H9 (cell line): Measurements from ENCODE around the gene CGGBP1. TPM values are rescaled to one million over a fixed set of nuclear protein-coding genes. Genes with fewer than 3 reads are reported as not detected.

Source experiments
- DNase-seq: peaks from one replicate; pipeline ENCODE4 v3.0.0-alpha.2; 2017
- H2AFZ ChIP-seq: one replicate; pipeline ENCODE4 v1.6.1; 2013; ENCODE audit warnings: mild to moderate bottlenecking, low read length, control low read depth, moderate library complexity
- H2AK5ac ChIP-seq: 2 replicates; pipeline ENCODE4 v1.6.1; 2013; ENCODE audit warnings: low read length, control low read depth, mixed read lengths; ENCODE audit not compliant: insufficient read length
- H2BK120ac ChIP-seq: one replicate; pipeline ENCODE4 v1.6.1; 2013; ENCODE audit warnings: low read depth, mild to moderate bottlenecking, low read length, control low read depth, inconsistent platforms; ENCODE audit not compliant: poor library complexity, severe bottlenecking
- H2BK12ac ChIP-seq: 2 replicates; pipeline ENCODE4 v1.6.1; 2013; ENCODE audit warnings: low read length, control low read depth, mixed read lengths, low read depth; ENCODE audit not compliant: insufficient read length
- H2BK15ac ChIP-seq: 2 replicates; pipeline ENCODE4 v1.6.1; 2013; ENCODE audit warnings: low read depth, low read length, control low read depth
- H2BK20ac ChIP-seq: one replicate; pipeline ENCODE4 v1.6.1; 2013; ENCODE audit warnings: low read depth, mild to moderate bottlenecking, low read length, control low read depth, inconsistent platforms; ENCODE audit not compliant: poor library complexity, severe bottlenecking
- H2BK5ac ChIP-seq: 2 replicates; pipeline ENCODE4 v1.6.1; 2013; ENCODE audit warnings: low read length, control low read depth, mixed read lengths; ENCODE audit not compliant: insufficient read length
- H3K14ac ChIP-seq: 2 replicates; pipeline ENCODE4 v1.6.1; 2013; ENCODE audit warnings: low read length, control low read depth; ENCODE audit not compliant: insufficient read depth
- H3K18ac ChIP-seq: 2 replicates; pipeline ENCODE4 v1.6.1; 2013; ENCODE audit warnings: low read depth, mild to moderate bottlenecking, mixed read lengths, low read length, control low read depth; ENCODE audit not compliant: insufficient read length
- H3K23ac ChIP-seq: 2 replicates; pipeline ENCODE4 v1.6.1; 2013; ENCODE audit warnings: low read length, control low read depth, mixed read lengths, low read depth; ENCODE audit not compliant: insufficient read length
- H3K23me2 ChIP-seq: 2 replicates; pipeline ENCODE4 v1.6.1; 2013; ENCODE audit warnings: low read depth, mild to moderate bottlenecking, mixed read lengths, low read length, control low read depth; ENCODE audit not compliant: insufficient read length, poor library complexity, severe bottlenecking
- H3K27ac ChIP-seq: 2 replicates; pipeline ENCODE4 v1.5.1; 2013; ENCODE audit warnings: low read length, control low read depth, mixed read lengths, low read depth; ENCODE audit not compliant: insufficient read length
- H3K27me3 ChIP-seq: 2 replicates; pipeline ENCODE4 v1.6.1; 2013; ENCODE audit warnings: low read length, control low read depth, inconsistent platforms; ENCODE audit not compliant: insufficient read depth
- H3K4ac ChIP-seq: 2 replicates; pipeline ENCODE4 v1.6.1; 2013; ENCODE audit warnings: low read depth, mild to moderate bottlenecking, control low read depth, inconsistent platforms, low read length, moderate library complexity
- H3K4me1 ChIP-seq: 2 replicates; pipeline ENCODE4 v1.6.1; 2013; ENCODE audit warnings: low read length, control low read depth, inconsistent platforms; ENCODE audit not compliant: insufficient read depth
- H3K4me2 ChIP-seq: 2 replicates; pipeline ENCODE4 v1.6.1; 2013; ENCODE audit warnings: low read length, control low read depth, mixed read lengths; ENCODE audit not compliant: insufficient read length, insufficient read depth
- H3K56ac ChIP-seq: 2 replicates; pipeline ENCODE4 v1.6.1; 2013; ENCODE audit warnings: low read depth, mild to moderate bottlenecking, mixed read lengths, low read length, control low read depth; ENCODE audit not compliant: insufficient read length
- H3K79me1 ChIP-seq: 2 replicates; pipeline ENCODE4 v1.6.1; 2013; ENCODE audit warnings: low read depth, mild to moderate bottlenecking, moderate library complexity, low read length, control low read depth, inconsistent platforms; ENCODE audit not compliant: insufficient read depth, poor library complexity, severe bottlenecking
- H3K79me2 ChIP-seq: 2 replicates; pipeline ENCODE4 v1.6.1; 2013; ENCODE audit warnings: low read length, control low read depth, inconsistent platforms; ENCODE audit not compliant: insufficient read depth
- H3K9ac ChIP-seq: 2 replicates; pipeline ENCODE4 v1.6.1; 2013; ENCODE audit warnings: low read length, control low read depth, mixed read lengths; ENCODE audit not compliant: insufficient read length; ENCODE audit errors: extremely low read depth
- H3K9me3 ChIP-seq: one replicate; pipeline ENCODE4 v1.6.1; 2013; ENCODE audit warnings: low read depth, low read length, inconsistent platforms; ENCODE audit not compliant: control insufficient read depth
- H3T11ph ChIP-seq: one replicate; pipeline ENCODE4 v1.6.1; 2013; ENCODE audit warnings: mild to moderate bottlenecking, low read length, control low read depth, inconsistent platforms
- H4K20me1 ChIP-seq: one replicate; pipeline ENCODE4 v1.6.1; 2013; ENCODE audit not compliant: control insufficient read depth, insufficient read length, insufficient read depth
- H4K5ac ChIP-seq: 2 replicates; pipeline ENCODE4 v1.6.1; 2013; ENCODE audit warnings: low read depth, mild to moderate bottlenecking, mixed read lengths, low read length, control low read depth; ENCODE audit not compliant: insufficient read length
- H4K8ac ChIP-seq: replicated peaks from 2 replicates; pipeline ENCODE4 v1.6.1; 2013; ENCODE audit warnings: low read length, control low read depth, mixed read lengths, low read depth; ENCODE audit not compliant: insufficient read length
- H4K91ac ChIP-seq: 2 replicates; pipeline ENCODE4 v1.6.1; 2013; ENCODE audit warnings: low read depth, mild to moderate bottlenecking, moderate library complexity, mixed read lengths, low read length, control low read depth; ENCODE audit not compliant: insufficient read length
- H3K27ac Mint-ChIP-seq, 3 experiments: 2 replicates in 2 of 3; 3 replicates in 1 of 3; pipeline ENCODE4 v1.8.0; 2020 to 2021; ENCODE audit warnings: mixed read lengths in 3 of 3, mild to moderate bottlenecking in 1 of 3, moderate library complexity in 1 of 3
- H3K27me3 Mint-ChIP-seq: 2 replicates; pipeline ENCODE4 v1.8.0; 2021; ENCODE audit warnings: low read depth, mild to moderate bottlenecking, moderate library complexity, mixed read lengths
- H3K36me3 Mint-ChIP-seq, 3 experiments: 2 replicates in 2 of 3; 3 replicates in 1 of 3; pipeline ENCODE4 v1.8.0; 2020 to 2021; ENCODE audit warnings: low read depth in 3 of 3, mixed read lengths in 3 of 3; ENCODE audit not compliant: insufficient read depth in 1 of 3
- H3K4me1 Mint-ChIP-seq, 2 experiments: 2 replicates each; pipeline ENCODE4 v1.8.0; 2020; ENCODE audit warnings: mixed read lengths in 2 of 2
- H3K4me3 Mint-ChIP-seq, 2 experiments: 2 replicates in 1 of 2; 3 replicates in 1 of 2; pipeline ENCODE4 v1.8.0; 2020 to 2021; ENCODE audit warnings: mild to moderate bottlenecking in 2 of 2, mixed read lengths in 2 of 2, moderate library complexity in 1 of 2
- H3K9me3 Mint-ChIP-seq, 2 experiments: 2 replicates in 1 of 2; 3 replicates in 1 of 2; pipeline ENCODE4 v1.8.0; 2020; ENCODE audit warnings: mild to moderate bottlenecking in 2 of 2, mixed read lengths in 2 of 2, moderate library complexity in 1 of 2
- WGBS: extraction: QIAGEN DNeasy Blood & Tissue Kit; methylation state at CpG from one replicate; pipeline ENCODE4 v1.1.7; 2013; ENCODE audit warnings: missing lambda C conversion rate, low lambda C conversion rate, mixed read lengths; ENCODE audit not compliant: insufficient read length; ENCODE audit errors: extremely low coverage; 5-methylcytosine and 5-hydroxymethylcytosine counted together
- total RNA-seq: library from RNA; stranded (reverse); gene quantifications from 2 replicates; pipeline ENCODE4 v1.2.1, GENCODE V29; 2021
- TF ChIP-seq, protein P1 (sequence below): fragments of 200-600 bp; sonication (generic); conservative IDR thresholded peaks from 3 replicates; pipeline ENCODE4 v1.8.0; 2021; ENCODE audit warnings: antibody characterized with exemption, mild to moderate bottlenecking

Gene CGGBP1
- total RNA-seq, 1 experiment from 2014 or later = 75.0 TPM

DNA sequence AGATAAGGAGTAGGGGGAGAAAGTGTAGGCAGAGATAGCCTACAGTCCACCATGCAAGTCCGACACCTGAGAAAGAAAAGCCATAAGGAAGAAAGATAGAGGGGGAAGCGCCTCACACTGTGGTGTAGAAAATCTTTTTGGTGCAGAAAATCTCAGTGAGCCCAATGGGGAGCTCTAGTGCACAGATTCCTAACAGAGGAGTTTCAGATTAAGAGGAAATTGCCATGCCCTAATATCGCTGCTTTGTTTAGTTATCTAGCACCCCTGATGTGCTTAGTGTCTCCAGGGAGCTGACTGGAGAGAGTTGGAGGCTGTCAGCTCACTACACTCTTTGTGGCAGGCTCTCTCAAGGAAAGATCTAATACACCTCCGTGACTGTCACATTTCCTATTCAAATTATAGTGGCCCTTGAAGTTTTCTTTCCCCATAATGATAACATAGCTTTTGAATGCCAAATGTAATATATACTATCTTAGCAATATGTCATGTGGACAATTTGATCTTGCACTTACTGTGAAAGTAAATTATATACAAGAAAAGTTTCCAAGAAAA lies 33.7 kb downstream of the CGGBP1 start:
- no peak for DNase-seq
- Histone ChIP-seq H3K18ac (no peak overlapping the region), H3K4me1 (no peaks in the 10 kb centered on the region), H3K79me1 (no peaks in the 10 kb centered on the region), H4K20me1 (no peaks in the 10 kb centered on the region), H2BK12ac (no peak overlapping the region), H3K4ac (no peak overlapping the region), H4K8ac (no peak overlapping the region), H3K23ac (no peak overlapping the region), H3K27ac (no peak overlapping the region), H3K9me3 (no peaks in the 10 kb centered on the region), H2BK15ac (no peak overlapping the region), H2BK120ac (no peak overlapping the region), H2BK20ac (no peak overlapping the region), H2AFZ (no peak overlapping the region), H4K91ac (no peak overlapping the region), H3K14ac (no peak overlapping the region), H3T11ph (no peak overlapping the region), H4K5ac (no peak overlapping the region), H3K27me3 (no peaks in the 10 kb centered on the region), H2BK5ac (no peak overlapping the region), H3K79me2 (no peaks in the 10 kb centered on the region), H3K56ac (no peak overlapping the region), H3K23me2 (no peaks in the 10 kb centered on the region), H3K4me2 (no peak overlapping the region), H3K9ac (no peak overlapping the region), H2AK5ac (no peak overlapping the region)
- no peaks in the 10 kb centered on the region; the same call in 1 of the 2 replicates for H3K27me3 Mint-ChIP-seq
- H3K9me3 Mint-ChIP-seq = peaks cover 14 to 18% of the 10 kb centered on the region in 2 experiments
- no CpG with 5 or more reads among the region's 4 CpGs for WGBS
- TF ChIP-seq, protein P1, sequence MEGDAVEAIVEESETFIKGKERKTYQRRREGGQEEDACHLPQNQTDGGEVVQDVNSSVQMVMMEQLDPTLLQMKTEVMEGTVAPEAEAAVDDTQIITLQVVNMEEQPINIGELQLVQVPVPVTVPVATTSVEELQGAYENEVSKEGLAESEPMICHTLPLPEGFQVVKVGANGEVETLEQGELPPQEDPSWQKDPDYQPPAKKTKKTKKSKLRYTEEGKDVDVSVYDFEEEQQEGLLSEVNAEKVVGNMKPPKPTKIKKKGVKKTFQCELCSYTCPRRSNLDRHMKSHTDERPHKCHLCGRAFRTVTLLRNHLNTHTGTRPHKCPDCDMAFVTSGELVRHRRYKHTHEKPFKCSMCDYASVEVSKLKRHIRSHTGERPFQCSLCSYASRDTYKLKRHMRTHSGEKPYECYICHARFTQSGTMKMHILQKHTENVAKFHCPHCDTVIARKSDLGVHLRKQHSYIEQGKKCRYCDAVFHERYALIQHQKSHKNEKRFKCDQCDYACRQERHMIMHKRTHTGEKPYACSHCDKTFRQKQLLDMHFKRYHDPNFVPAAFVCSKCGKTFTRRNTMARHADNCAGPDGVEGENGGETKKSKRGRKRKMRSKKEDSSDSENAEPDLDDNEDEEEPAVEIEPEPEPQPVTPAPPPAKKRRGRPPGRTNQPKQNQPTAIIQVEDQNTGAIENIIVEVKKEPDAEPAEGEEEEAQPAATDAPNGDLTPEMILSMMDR = no peak
- no peak overlapping the region for H3K4me3 Mint-ChIP-seq
- no peaks in the 10 kb centered on the region for H3K4me1 Mint-ChIP-seq
- H3K36me3 Mint-ChIP-seq = peaks cover 0 to 7% (median 0%) of the 10 kb centered on the region in 3 experiments; a peak in 1 of 7 replicates
- no peak overlapping the region for H3K27ac Mint-ChIP-seq
